ENCODE measurements around the gene IRX2. TPM values are rescaled to one million over a fixed set of nuclear protein-coding genes. Genes with fewer than 3 reads are reported as not detected.

IRX2 gene
- total and polyA plus RNA-seq, 2 donors (not counting 3 experiments of a cell fraction or from before 2014, with no cell fraction given): not detected

DNA sequence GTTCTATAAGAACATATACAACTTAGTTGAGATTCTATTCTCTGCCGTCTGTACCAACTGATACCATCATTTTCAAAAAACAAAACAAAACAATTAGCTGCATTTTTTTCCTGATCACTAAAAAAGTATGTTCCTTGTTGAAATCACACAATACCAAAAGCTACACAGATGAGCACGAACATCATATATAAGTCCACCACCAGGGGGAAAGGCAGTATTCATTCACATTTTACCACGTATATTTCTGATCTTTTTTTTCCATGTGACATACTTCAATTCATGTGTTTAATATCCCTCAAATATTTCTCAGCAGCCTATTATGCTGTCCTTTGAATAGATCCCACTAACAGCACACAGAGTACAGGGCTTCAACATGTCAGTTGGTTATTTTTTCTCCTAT is 40.6 kb downstream of the IRX2 start:
- ChIA-PET CTCF (no interaction called here), POLR2A (no interaction called here)
- no peaks in the 10 kb centered on the region for H4K20me1 ChIP-seq (replicated peaks; ENCODE audit: control insufficient read depth, extremely low read depth, insufficient read depth, low read length)
- no peaks in the 10 kb centered on the region for H3K27me3 ChIP-seq (ENCODE audit: control insufficient read depth in 2 of 2, insufficient read depth in 2 of 2, low read length in 2 of 2)
- no peak overlapping the region for H2AFZ ChIP-seq (ENCODE audit: low read depth, low read length)
- DNase-seq (ENCODE audit: low read depth, low spot score): no peak
- no peak overlapping the region for H3K4me3 ChIP-seq (replicated peaks in 1 of 3; ENCODE audit: insufficient read depth in 1 of 3, low read depth in 1 of 3, low read length in 3 of 3)
- H3K9me1 ChIP-seq (replicated peaks; ENCODE audit: control insufficient read depth, extremely low read depth, insufficient read depth, low read length): no peaks in the 10 kb centered on the region
- H3K36me3 ChIP-seq (ENCODE audit: control insufficient read depth in 2 of 2, extremely low read depth in 1 of 2, insufficient read depth in 2 of 2, low read length in 2 of 2): no peaks in the 10 kb centered on the region
- no peak overlapping the region for H3K4me2 ChIP-seq (ENCODE audit: insufficient read depth, low read length)
- no peak overlapping the region for H3K9ac ChIP-seq (replicated peaks; ENCODE audit: extremely low read depth, insufficient read depth, low read length)
- H3K9me3 ChIP-seq (replicated peaks; ENCODE audit: control insufficient read depth, insufficient read depth, low read length): peaks cover 2% of the 10 kb centered on the region
- dilution Hi-C loops (cut with MboI; ENCODE audit: extremely low pct_ligation_motif_present, low sequenced_read_pairs) (no loop called here), intact Hi-C loops (cut with micrococcal nuclease) (no loop called here)
- no peak overlapping the region for H3K27ac ChIP-seq (ENCODE audit: insufficient read depth, low read depth, low read length)
- no TSS peak for BruUV-seq (replicated peaks)
- no peak for TF ChIP-seq GATA2 (IDR thresholded peaks at IDR 0.05; ENCODE audit: insufficient read depth, insufficient read length, low read depth, low read length)
- TF ChIP-seq, protein P1, sequence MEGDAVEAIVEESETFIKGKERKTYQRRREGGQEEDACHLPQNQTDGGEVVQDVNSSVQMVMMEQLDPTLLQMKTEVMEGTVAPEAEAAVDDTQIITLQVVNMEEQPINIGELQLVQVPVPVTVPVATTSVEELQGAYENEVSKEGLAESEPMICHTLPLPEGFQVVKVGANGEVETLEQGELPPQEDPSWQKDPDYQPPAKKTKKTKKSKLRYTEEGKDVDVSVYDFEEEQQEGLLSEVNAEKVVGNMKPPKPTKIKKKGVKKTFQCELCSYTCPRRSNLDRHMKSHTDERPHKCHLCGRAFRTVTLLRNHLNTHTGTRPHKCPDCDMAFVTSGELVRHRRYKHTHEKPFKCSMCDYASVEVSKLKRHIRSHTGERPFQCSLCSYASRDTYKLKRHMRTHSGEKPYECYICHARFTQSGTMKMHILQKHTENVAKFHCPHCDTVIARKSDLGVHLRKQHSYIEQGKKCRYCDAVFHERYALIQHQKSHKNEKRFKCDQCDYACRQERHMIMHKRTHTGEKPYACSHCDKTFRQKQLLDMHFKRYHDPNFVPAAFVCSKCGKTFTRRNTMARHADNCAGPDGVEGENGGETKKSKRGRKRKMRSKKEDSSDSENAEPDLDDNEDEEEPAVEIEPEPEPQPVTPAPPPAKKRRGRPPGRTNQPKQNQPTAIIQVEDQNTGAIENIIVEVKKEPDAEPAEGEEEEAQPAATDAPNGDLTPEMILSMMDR (IDR thresholded peaks at IDR 0.05; ENCODE audit: extremely low read depth in 1 of 2, insufficient read depth in 1 of 2, low read depth in 1 of 2, low read length in 2 of 2): no peak
- TF ChIP-seq POLR2A (IDR thresholded peaks at IDR 0.05; ENCODE audit: low read depth, low read length): no peak
- no peak for TF ChIP-seq POLR2AphosphoS5 (IDR thresholded peaks at IDR 0.05; ENCODE audit: insufficient read depth, low read depth, low read length)
- TF ChIP-seq JUN (IDR thresholded peaks at IDR 0.05; ENCODE audit: borderline replicate concordance, insufficient read depth, insufficient read length, low read depth): no peak
- TF ChIP-seq, protein P2, sequence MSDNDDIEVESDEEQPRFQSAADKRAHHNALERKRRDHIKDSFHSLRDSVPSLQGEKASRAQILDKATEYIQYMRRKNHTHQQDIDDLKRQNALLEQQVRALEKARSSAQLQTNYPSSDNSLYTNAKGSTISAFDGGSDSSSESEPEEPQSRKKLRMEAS (IDR thresholded peaks at IDR 0.05; ENCODE audit: insufficient read depth, insufficient read length): no peak
- no peak for TF ChIP-seq EZH2 (IDR thresholded peaks at IDR 0.05; ENCODE audit: borderline replicate concordance, low read depth, low read length, severe bottlenecking)
- no peak for TF ChIP-seq FOS (IDR thresholded peaks at IDR 0.05; ENCODE audit: borderline replicate concordance, insufficient read depth, low read length)
- no peak for TF ChIP-seq MYC (IDR thresholded peaks at IDR 0.05; ENCODE audit: low read depth, low read length)
- no peaks in the 10 kb centered on the region for H3K4me1 ChIP-seq (ENCODE audit: control insufficient read depth, extremely low read depth, insufficient read depth, low read length)
- no peak for FAIRE-seq
- no peaks in the 10 kb centered on the region for H3K79me2 ChIP-seq (ENCODE audit: control insufficient read depth, insufficient read depth, low read length)
